ENCODE results near the gene CHGA.
A peak's percentile ranks its signal among the peaks of the same experiment; 100 is the strongest.

Gene CHGA

GRCh38 chr14:92922883-92923743, at the start of gene CHGA:
TSS of gene CHGA (plus strand) at chr14:92923150. CDS start at chr14:92923360, 210 bp downstream.
- H3K9ac ChIP-seq (ENCODE audit: low read depth, low read length) = no peak within 1 kb of the TSS
- no peaks in the 10 kb centered on the region for H3K36me3 ChIP-seq (ENCODE audit: insufficient read depth, low read length)
- no peaks in the 10 kb centered on the region for H3K9me3 ChIP-seq (ENCODE audit: insufficient read depth, low read length, severe bottlenecking)
- no peaks in the 10 kb centered on the region for H3K27me3 ChIP-seq (ENCODE audit: insufficient read depth, low read length, poor library complexity)
- DNase-seq (peak; percentile 37), ATAC-seq (ENCODE audit: insufficient read depth, low read depth) (peak; percentile 79)
- no peak within 1 kb of the TSS for H3K4me3 ChIP-seq (ENCODE audit: low read depth in 1 of 2, low read length in 2 of 2)
- H2AFZ ChIP-seq (ENCODE audit: low read depth, low read length) = no peak within 1 kb of the TSS
- no peak for TF ChIP-seq CTCF (IDR thresholded peaks at IDR 0.05; ENCODE audit: borderline replicate concordance, extremely low read depth, low read length, poor library complexity, severe bottlenecking)
- TF ChIP-seq EZH2 (IDR thresholded peaks at IDR 0.05; ENCODE audit: borderline replicate concordance, low read depth, low read length, severe bottlenecking) = no peak
- no peak within 1 kb of the TSS for H3K4me2 ChIP-seq (ENCODE audit: insufficient read depth, low read length)
- no peaks in the 10 kb centered on the region for H3K4me1 ChIP-seq (ENCODE audit: insufficient read depth, low read length)
- H4K20me1 ChIP-seq (ENCODE audit: insufficient read depth, low read length) = peaks cover 4% of the 10 kb centered on the region
- H3K27ac ChIP-seq (ENCODE audit: low read length) = no peak within 1 kb of the TSS
- no peaks in the 10 kb centered on the region for H3K79me2 ChIP-seq (ENCODE audit: insufficient read depth, low read length)

- H4K20me1 ChIP-seq (ENCODE audit: insufficient read depth, low read length) = no peaks in the 10 kb centered on the region
- H3K4me2 ChIP-seq (ENCODE audit: insufficient read depth, low read length) = no peak overlapping the region
- ATAC-seq (ENCODE audit: insufficient read depth, low read depth) (no peak), DNase-seq (no peak)
- H3K36me3 ChIP-seq (ENCODE audit: insufficient read depth, low read length) = no peaks in the 10 kb centered on the region
- H3K27ac ChIP-seq (ENCODE audit: low read length) = no peak overlapping the region
- H3K9me3 ChIP-seq (ENCODE audit: insufficient read depth, low read length, severe bottlenecking) = no peaks in the 10 kb centered on the region
- H3K4me3 ChIP-seq (ENCODE audit: low read depth in 1 of 2, low read length in 2 of 2) = no peak overlapping the region
- TF ChIP-seq EZH2 (IDR thresholded peaks at IDR 0.05; ENCODE audit: borderline replicate concordance, low read depth, low read length, severe bottlenecking) (no peak), CTCF (IDR thresholded peaks at IDR 0.05; ENCODE audit: borderline replicate concordance, extremely low read depth, low read length, poor library complexity, severe bottlenecking) (no peak)
- H3K9ac ChIP-seq (ENCODE audit: low read depth, low read length) = no peak overlapping the region
- no peak overlapping the region for H2AFZ ChIP-seq (ENCODE audit: low read depth, low read length)
- H3K27me3 ChIP-seq (ENCODE audit: insufficient read depth, low read length, poor library complexity) = no peaks in the 10 kb centered on the region
- H3K79me2 ChIP-seq (ENCODE audit: insufficient read depth, low read length) = no peaks in the 10 kb centered on the region
- H3K4me1 ChIP-seq (ENCODE audit: insufficient read depth, low read length) = no peaks in the 10 kb centered on the region
Measured at GRCh38 chr14:92874962-92875661, 47.8 kb upstream of the CHGA start.

GRCh38 chr14:92877757-92878431, 45.1 kb upstream of the CHGA start:
- ATAC-seq (ENCODE audit: insufficient read depth, low read depth) (no peak), DNase-seq (no peak)
- no peak overlapping the region for H3K4me3 ChIP-seq (ENCODE audit: low read depth in 1 of 2, low read length in 2 of 2)
- H3K4me1 ChIP-seq (ENCODE audit: insufficient read depth, low read length) = no peaks in the 10 kb centered on the region
- TF ChIP-seq CTCF (IDR thresholded peaks at IDR 0.05; ENCODE audit: borderline replicate concordance, extremely low read depth, low read length, poor library complexity, severe bottlenecking) = no peak
- no peak for TF ChIP-seq EZH2 (IDR thresholded peaks at IDR 0.05; ENCODE audit: borderline replicate concordance, low read depth, low read length, severe bottlenecking)
- no peaks in the 10 kb centered on the region for H3K27me3 ChIP-seq (ENCODE audit: insufficient read depth, low read length, poor library complexity)
- no peaks in the 10 kb centered on the region for H3K79me2 ChIP-seq (ENCODE audit: insufficient read depth, low read length)
- no peaks in the 10 kb centered on the region for H3K36me3 ChIP-seq (ENCODE audit: insufficient read depth, low read length)
- H3K9ac ChIP-seq (ENCODE audit: low read depth, low read length) = no peak overlapping the region
- H4K20me1 ChIP-seq (ENCODE audit: insufficient read depth, low read length) = no peaks in the 10 kb centered on the region
- no peaks in the 10 kb centered on the region for H3K9me3 ChIP-seq (ENCODE audit: insufficient read depth, low read length, severe bottlenecking)
- no peak overlapping the region for H3K4me2 ChIP-seq (ENCODE audit: insufficient read depth, low read length)
- H2AFZ ChIP-seq (ENCODE audit: low read depth, low read length) = no peak overlapping the region
- H3K27ac ChIP-seq (ENCODE audit: low read length) = no peak overlapping the region

All from DND-41 (cell line).